Body of pancreas (tissue), 4 donors: Measurements from ENCODE around the gene GRIN2C. TPM values are rescaled to one million over a fixed set of nuclear protein-coding genes. Genes with fewer than 3 reads are reported as not detected.

ENCODE experiments used
- ATAC-seq: fragments of 150-250 bp; one replicate; pipeline ENCODE4 v1.9.1; 2016
- DNase-seq, 4 donors: peaks; one replicate each; pipeline ENCODE4 v3.0.0-alpha.2; 2019
- H3K27ac ChIP-seq, 4 donors: fragments of 200-600 bp; sonication (generic); 1 replicate in 3 of 4; 2 replicates in 1 of 4; pipeline versions ENCODE4 v1.5.1 to v1.6.1; 2016 to 2019; ENCODE audit warnings: mild to moderate bottlenecking in 1 of 4, mixed read lengths in 1 of 4, moderate library complexity in 1 of 4
- H3K27me3 ChIP-seq, 2 donors: fragments of 200-600 bp; sonication (generic); one replicate each; pipeline ENCODE4 v1.6.0; 2016; ENCODE audit warnings: mild to moderate bottlenecking in 1 of 2
- H3K36me3 ChIP-seq, 2 donors: fragments of 200-600 bp; sonication (generic); replicated peaks in 1 of 2; 2 replicates each; pipeline ENCODE4 v1.5.1; 2016; ENCODE audit warnings: low read depth in 2 of 2; ENCODE audit not compliant: insufficient read depth in 1 of 2
- H3K4me1 ChIP-seq: fragments of 200-600 bp; sonication (generic); one replicate; pipeline ENCODE4 v1.6.0; 2016
- H3K4me3 ChIP-seq, 2 donors: fragments of 200-600 bp; sonication (generic); 1 replicate in 1 of 2; 2 replicates in 1 of 2; pipeline ENCODE4 v1.5.1; 2016 to 2019
- H3K9me3 ChIP-seq, 3 donors: fragments of 200-600 bp; sonication (generic); 1 replicate in 2 of 3; 2 replicates in 1 of 3; pipeline ENCODE4 v1.5.1; 2016
- CTCF ChIP-seq, 7 experiments: fragments of 450-650 bp in 4 of 7; fragments of 200-600 bp in 3 of 7; sonication (generic) in 3 of 7; IDR thresholded peaks; one replicate each; pipeline ENCODE4 v1.5.1; 2016 to 2019; ENCODE audit warnings: antibody characterized with exemption in 7 of 7
- POLR2A ChIP-seq, 3 donors: fragments of 450-650 bp; IDR thresholded peaks; one replicate each; pipeline ENCODE4 v1.6.1; 2016; ENCODE audit warnings: antibody characterized with exemption in 3 of 3, mild to moderate bottlenecking in 2 of 3
- WGBS, 2 donors: methylation state at CpG; one replicate each; pipeline ENCODE4 v1.1.5; 2017; 5-methylcytosine and 5-hydroxymethylcytosine counted together
- intact Hi-C: fragments of 100-400 bp; cut with DNase I; formaldehyde crosslinking; loops from one replicate; pipeline ENCODE4 v1.15.1; 2023
- total RNA-seq, 2 donors: library from RNA; depleted of rRNA; stranded (reverse); fragments of >200 nt; gene quantifications; one replicate each; pipeline ENCODE4 v1.1.0, GENCODE V29; 2016

GRIN2C gene
- total RNA-seq, 2 donors from 2014 or later: not detected

GRCh38 chr17:74860229-74860871 lies 665 bp upstream of the GRIN2C start:
- DNase-seq: no peak
- Histone ChIP-seq H3K36me3 (no peaks in the 10 kb centered on the region), H3K9me3 (no peaks in the 10 kb centered on the region), H3K27ac (no peak overlapping the region), H3K27me3 (peaks cover 4 to 35% of the 10 kb centered on the region in 2 donors), H3K4me3 (no peak overlapping the region), H3K4me1 (peaks cover 27% of the 10 kb centered on the region)
- intact Hi-C loops: loop anchor here (5.0 kb wide), 1 partner anchor 68 kb away; no protein-coding TSS in a partner anchor
- TF ChIP-seq POLR2A (IDR thresholded peaks at IDR 0.05) (no peak), CTCF (IDR thresholded peaks at IDR 0.05) (no peak)
- ATAC-seq: no peak
- 2 to 6% methylated on average over 8 to 44 of the region's 44 CpGs for WGBS, 2 donors

GRCh38 chr17:74858672-74859458 lies 820 bp downstream of the GRIN2C start:
- 35 to 43% methylated on average over 5 to 12 of the region's 12 CpGs for WGBS, 2 donors
- no peak overlapping the region for H3K4me3 ChIP-seq
- H3K4me1 ChIP-seq: peaks cover 27% of the 10 kb centered on the region
- no peaks in the 10 kb centered on the region for H3K9me3 ChIP-seq
- ATAC-seq (no peak), DNase-seq (no peak)
- H3K36me3 ChIP-seq: no peaks in the 10 kb centered on the region
- H3K27ac ChIP-seq: no peak overlapping the region
- intact Hi-C loops: no loop called here
- TF ChIP-seq POLR2A (IDR thresholded peaks at IDR 0.05): no peak
- TF ChIP-seq CTCF (IDR thresholded peaks at IDR 0.05): no peak
- H3K27me3 ChIP-seq: peaks cover 4 to 48% of the 10 kb centered on the region in 2 donors

GRCh38 chr17:74857191-74857590 lies 2.5 kb downstream of the GRIN2C start:
- Histone ChIP-seq H3K4me3 (no peak overlapping the region), H3K36me3 (no peaks in the 10 kb centered on the region), H3K9me3 (no peaks in the 10 kb centered on the region), H3K27ac (no peak overlapping the region), H3K4me1 (peaks cover 30% of the 10 kb centered on the region), H3K27me3 (peaks cover 4 to 48% of the 10 kb centered on the region in 2 donors)
- intact Hi-C loops: no loop called here
- TF ChIP-seq POLR2A (IDR thresholded peaks at IDR 0.05) (no peak), CTCF (IDR thresholded peaks at IDR 0.05) (no peak)
- DNase-seq (no peak), ATAC-seq (no peak)
- WGBS, 2 donors: 37 to 43% methylated on average over 4 of the region's 4 CpGs

- WGBS, 2 donors: 75 to 79% methylated on average over 7 of the region's 7 CpGs
- intact Hi-C loops: no loop called here
- Histone ChIP-seq H3K27ac (no peak overlapping the region), H3K4me1 (peaks cover 27% of the 10 kb centered on the region), H3K9me3 (no peaks in the 10 kb centered on the region), H3K36me3 (no peaks in the 10 kb centered on the region), H3K4me3 (no peak overlapping the region), H3K27me3 (peaks cover 4 to 50% of the 10 kb centered on the region in 2 donors)
- no peak for ATAC-seq
- no peak for DNase-seq
- TF ChIP-seq CTCF (IDR thresholded peaks at IDR 0.05) (no peak), POLR2A (IDR thresholded peaks at IDR 0.05) (no peak)
These were observed 3.6 kb downstream of the GRIN2C start for GRCh38 chr17:74856112-74856511.
